GM21381 (cell line): Measurements from ENCODE around the gene PALM2AKAP2.

Experiments used
- ATAC-seq: cut with Tn5 transposase; IDR thresholded peaks from one replicate; pipeline ENCODE4 v1.9.1; 2021; ENCODE audit warnings: mild to moderate bottlenecking, moderate library complexity; ENCODE audit not compliant: unreplicated experiment

Gene PALM2AKAP2

DNA sequence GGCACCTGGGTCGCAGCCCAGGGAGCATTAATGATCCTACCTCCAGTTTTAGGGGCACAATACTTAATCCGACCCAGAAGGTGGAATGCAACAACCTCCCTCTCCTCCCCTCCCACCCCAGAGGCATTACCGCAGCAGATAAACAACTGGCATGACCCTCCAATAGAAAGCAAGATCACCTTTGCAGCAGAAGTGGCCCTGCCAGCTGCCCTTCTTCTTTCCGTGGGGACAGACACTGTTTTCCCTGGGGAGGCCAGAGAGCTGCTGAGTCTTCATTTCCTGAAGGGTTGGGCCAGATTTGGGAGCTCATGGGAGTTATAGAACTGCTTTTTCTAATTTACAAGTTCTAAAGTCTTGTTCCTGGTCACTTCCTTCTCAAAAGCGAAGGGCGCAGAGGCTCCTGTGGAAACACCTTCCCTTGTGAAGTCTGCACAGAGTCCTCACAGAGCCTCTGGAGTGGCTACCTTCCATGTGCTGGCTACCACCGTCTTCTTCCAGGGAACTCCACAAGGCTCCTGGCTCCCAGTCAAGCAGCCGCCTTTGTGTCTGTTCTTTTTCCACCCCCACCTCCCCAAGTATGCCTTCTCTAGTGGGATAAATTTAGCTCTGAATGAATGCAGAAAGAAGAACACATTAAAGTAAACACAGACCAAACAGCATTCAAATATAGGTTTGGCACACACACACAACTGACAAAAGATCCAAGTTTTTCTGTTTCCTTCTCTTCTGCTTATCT lies 8.0 kb upstream of the PALM2AKAP2 start:
- ATAC-seq, result no peak

DNA sequence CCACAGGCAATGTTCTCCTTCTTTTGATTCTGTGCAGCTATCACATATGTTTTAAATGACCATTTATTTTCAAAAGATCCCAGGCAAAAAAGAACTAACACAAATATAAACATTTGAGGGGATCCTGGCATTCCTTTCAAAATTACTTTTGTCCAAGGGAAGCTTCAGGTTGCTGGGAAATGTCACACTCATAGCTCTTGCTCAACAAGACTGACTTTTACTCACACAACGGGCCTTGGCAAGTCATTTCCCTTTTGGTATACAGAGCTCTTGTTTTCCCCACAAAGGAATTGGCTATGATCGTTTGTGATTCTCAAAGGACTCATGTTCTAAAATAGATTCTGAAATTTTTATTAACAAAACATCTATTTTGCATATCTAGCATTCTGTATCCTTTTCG lies 4.5 kb upstream of the PALM2AKAP2 start:
- no peak for ATAC-seq

DNA sequence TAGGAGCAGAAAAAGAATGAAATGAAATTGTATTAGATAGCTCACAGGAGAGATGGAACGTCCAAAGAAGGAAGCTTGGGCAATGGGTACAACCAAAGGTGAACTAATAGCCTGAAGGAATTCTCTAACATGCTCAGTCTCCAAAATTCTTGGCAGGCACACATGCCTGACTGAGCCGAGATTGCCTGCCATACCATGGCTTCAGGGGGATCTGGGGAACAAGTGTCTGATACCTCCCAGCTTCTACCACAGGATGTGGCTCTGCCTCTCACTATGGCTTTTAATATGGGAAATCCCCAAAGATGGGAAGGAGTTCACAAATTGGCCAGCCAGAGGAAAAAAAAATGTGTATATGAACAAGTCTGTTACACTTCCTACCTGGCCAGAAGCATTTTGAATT lies 3.6 kb upstream of the PALM2AKAP2 start:
- ATAC-seq, result no peak

DNA sequence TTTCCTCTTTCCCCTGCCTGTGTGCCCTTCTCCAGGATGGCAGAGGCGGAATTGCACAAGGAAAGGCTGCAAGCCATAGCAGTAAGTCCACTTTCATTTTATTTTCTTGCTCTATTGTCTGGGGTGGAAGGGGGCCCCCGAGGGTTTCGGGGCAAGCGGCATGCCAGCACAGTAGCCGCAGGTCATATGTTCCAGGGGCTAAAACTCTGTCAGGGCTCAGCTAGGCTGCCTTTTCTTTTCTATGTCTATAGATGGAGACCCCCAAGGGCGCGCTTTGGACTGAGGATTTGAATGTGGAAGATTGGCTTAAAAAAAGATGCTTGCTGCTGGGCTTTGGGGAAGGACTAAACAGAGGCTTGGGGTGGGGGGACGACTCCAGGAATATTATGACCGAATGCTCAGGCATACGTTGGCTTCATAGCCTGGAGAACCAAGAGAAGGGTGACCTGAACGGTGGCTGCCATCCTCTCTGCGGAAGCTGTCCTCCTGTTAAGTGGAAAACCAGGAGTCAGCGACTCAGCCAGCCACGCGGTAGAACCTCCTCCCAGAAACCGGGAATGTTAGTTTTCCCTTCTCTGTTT lies 545 bp downstream of the PALM2AKAP2 start:
- no peak for ATAC-seq

DNA sequence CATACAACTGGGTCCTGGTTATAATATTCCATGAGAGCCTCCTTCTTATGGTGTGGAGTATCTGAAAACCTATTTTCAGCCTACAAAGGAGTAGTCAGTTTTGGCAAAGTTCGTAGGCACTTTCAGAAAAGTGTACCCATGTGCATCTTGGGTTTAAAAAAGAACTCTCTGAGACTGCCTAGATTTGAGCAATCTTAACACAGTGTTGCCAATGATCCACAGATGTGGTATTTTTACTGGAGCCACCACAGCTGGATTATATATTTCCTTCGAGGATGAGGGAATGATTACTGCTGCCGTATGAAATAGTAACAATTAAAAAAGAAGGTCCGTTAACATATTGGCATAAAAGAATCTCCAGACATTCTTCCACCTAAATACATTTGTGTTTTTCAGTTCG lies 1.1 kb downstream of the PALM2AKAP2 start:
- no peak for ATAC-seq

DNA sequence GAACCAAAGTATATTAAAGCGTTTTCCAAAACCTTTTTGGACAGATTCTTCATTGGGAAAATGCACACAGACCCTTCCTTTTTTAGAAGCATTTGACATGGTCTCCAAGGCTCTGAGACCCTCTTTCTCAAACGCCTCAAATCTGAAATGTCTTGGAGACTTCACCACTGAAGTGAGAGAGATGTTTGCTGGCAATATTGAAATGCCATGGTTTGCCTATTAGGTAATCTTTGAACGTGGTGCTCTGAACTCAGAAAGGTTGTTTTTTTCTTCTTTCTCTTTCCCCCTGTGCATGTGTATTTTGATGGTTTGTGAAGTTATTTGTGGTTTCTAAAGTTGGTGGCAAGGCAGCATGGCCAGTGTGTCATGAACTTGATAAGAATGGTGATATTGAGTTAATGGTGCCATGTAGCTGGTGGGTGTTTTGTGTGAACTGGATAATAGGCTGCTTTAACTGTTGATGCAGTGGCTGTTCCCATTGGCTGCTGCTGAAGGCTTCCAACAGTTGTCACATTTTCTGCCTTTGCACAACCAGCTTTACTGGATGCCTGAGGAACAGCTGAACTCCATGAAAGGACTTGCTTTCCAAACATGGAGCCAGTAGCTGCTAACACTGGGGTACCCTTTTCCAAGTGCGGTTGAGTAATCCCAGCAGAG lies 1.7 kb downstream of the PALM2AKAP2 start:
- ATAC-seq, result no peak

DNA sequence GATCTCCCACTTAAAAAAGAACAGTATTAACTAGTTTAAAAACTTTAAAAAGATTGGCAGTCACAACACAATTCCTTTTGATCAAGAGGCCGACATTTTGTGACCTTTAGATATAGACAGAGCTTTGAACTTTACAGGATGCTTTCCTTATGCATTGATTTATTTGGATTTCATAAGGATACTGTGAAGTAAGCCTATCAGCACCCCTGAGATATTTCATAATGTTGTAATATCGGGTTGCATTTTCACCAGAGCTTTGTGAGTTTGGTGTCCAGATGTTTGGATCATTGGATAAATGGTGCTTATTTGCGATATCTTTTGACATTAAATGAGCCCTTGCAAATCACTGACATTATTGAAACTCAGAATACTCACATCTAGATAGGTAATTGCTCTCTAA lies 7.7 kb downstream of the PALM2AKAP2 start:
- no peak for ATAC-seq

DNA sequence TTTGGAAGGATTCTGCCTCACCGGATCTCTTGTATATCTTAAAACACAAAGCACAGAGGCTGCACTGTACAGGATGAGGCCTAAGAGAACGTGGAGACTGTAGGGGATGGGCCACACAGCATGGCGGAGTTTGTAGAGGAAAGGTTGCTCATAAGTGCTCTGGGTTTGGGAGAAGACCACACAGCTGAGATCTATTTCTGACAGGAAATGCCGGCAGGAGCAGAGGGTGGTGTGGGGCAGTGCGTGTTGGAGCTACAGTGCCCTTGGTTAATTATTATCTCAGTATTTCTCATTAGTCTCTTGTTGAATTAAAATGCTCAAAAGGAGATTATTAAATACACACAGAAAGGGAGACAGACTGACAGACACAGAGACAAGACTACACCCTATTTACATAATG lies 9.6 kb downstream of the PALM2AKAP2 start:
- no peak for ATAC-seq

DNA sequence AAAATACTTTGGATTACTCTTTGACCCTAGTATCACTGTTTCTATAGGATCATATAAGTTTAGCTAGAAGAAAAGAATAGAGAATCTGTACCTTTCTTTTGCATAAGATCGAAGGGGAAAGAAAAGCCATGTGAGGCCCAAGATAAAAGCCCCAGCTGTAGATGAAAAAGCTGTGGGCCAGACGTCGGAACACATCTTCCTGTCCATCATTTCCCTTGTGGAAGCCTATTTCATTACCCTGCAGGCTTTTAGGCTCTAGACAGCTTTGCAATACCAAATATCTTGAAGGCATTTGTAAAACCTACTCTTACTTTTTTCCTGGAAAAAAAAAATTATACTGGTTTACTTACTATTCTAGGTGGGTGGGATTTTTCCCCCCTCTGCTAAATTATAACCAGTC lies 10.0 kb downstream of the PALM2AKAP2 start:
- ATAC-seq, result no peak

DNA sequence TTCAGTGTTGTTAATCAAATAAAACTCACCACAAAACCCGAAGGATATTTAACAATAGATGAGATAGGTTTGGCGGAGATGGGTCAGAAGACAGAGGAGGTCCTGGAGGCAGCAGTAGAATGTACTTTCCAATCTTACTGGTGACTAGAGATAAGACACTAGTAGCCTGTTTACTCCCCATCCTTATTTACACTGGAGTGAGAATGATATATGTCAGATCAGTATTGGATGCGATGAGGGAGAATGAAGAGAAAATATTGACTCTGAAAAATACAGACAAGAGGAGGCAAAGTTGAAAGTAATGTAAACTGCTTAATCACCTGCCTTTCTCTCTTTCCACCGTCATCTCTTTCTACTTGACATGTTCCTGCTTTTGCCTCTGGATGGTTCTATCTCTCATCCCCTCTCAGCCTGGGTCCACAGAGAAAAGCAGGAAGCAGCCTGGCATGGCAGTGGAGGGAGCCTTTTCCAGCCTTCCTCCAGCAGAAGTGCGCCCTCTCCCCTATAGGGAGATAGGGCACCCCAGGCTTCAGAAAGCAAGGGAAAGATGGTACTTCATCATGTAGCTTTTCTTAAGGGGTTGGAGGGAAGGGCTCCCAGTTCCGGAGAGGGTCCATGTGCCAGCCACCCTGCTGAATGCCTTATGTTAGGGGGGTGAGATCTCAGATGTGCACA lies 11.1 kb downstream of the PALM2AKAP2 start:
- no peak for ATAC-seq

DNA sequence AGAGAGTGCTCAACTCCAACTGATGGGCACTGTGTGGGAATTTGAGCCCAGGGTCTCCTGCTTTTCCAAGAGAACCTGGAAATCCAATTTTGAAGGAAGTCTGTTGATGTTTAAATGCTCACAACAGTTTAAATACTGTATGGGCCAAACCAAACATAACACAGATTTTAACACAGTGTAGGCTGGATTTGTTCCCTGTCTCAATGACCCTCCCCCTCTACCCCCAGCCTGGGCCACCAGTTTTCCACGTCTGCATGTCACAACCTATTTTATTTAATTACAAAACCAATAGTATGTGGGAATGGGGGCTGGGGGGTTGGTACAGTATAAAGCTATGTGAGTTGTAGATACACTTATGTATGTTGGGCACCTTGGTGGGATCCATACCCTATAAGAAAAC lies 11.7 kb downstream of the PALM2AKAP2 start:
- no peak for ATAC-seq

DNA sequence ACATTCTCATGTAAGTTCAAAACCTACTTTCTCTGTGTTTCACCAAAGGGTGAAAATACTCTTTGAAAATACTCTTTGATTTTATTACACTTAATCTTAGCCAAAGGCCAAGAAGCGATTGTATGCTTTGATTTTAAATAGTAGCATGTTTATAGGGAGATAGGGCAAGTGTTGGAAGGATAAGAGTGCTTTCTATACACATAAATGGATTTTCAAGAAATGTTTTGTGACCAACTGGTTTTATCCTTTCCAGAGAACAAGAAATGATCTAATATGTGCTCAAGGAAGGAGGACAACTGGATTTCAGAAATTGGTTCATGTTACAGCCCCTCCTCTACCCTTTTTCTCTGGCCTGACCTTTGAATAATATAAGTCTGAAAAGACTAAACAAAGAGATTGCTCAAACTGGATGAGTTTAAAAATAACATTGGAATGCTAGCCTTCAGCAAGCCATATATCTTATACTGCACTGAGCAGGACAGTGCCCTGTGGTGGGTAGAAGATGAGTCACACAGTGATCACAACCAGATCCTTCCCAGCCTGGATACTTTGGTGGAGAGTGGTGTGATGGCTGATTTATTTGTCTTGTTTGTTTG lies 13.1 kb downstream of the PALM2AKAP2 start:
- no peak for ATAC-seq

DNA sequence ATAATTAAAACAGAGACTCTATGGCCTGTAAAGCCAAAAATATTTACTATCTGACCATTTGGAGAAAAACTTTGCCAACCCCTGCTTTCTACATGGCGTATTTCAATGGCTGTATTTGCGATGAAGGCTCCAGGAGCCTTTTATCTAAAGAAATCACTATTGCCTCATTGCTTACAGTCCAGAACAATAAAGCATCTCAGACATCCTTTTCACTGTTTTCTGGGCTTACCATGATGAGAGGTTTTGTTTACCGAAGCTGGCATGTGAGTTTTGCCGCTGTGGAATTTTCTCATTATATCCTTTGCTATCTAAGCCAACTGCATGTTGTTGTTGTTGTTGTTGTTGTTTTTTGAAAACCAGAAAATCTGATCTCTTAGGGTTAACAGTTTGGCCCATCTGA lies 13.9 kb downstream of the PALM2AKAP2 start:
- ATAC-seq, result no peak

DNA sequence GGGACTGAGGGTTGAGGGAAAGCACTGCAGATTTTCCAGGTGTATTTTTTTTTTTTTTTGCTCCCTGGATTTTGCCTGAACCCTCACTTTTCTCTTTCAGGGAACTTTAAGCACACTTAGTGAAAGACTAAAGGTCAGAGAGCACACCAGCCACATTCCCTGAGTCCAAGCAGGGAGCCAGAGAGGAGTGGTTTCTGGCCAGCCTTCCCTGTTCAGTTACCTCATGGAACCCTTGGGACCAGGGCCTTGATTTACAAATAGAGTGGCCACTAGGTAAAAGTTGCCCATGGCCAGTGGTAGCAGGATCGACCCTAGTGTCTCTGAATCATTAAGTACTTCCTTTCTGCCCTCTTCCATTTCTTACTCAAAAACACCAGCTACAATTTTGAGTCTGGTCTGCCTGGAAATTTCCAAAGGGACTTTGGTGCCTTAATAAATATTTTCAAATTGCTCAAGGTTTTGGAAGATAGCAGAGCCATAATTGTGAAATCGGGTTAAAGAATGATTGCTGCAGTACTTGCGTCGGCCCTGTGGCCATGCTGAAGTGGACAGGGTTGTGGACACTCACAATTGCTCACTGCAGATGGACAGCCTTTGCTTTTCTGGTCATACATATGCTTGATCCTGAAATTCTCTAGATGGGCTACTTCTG lies 14.5 kb downstream of the PALM2AKAP2 start:
- no peak for ATAC-seq

DNA sequence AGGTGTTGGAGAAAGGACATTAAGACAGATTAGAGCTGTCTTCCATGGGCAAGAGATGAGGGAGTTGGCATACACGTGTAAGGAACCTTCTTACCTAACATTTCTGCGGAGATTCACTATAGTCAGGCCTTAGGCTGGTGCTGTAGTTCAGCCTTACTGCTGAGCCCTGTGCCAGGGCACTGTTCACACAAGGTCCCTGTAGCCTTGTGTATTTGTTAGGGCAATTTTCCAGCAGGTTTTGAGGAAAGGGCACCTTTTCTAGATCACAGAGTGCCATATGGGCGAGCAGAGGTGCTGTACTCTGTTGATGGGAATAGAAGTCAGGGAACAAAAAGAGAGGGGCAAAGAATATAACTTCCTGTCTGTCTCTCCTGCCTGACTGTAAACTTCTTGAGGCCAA lies 15.6 kb downstream of the PALM2AKAP2 start:
- ATAC-seq, result no peak

DNA sequence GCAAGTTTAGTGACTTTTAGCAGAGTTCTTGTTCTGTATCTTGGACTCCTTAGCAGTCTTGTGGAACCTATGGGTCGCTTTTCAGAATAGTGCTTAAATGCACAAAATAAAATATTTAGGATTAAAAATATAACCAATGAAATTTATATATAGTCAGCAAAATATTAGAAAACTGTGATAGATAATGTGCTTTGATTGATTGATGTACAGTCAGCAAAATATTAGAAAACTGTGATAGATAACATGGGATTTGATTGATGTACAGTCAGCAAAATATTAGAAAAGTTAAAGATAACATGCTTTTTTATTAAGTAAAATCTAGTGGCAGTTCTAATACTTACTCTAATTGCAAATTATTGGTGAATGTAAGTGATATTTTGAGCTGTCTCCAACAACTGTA lies 16.1 kb downstream of the PALM2AKAP2 start:
- ATAC-seq, result no peak

DNA sequence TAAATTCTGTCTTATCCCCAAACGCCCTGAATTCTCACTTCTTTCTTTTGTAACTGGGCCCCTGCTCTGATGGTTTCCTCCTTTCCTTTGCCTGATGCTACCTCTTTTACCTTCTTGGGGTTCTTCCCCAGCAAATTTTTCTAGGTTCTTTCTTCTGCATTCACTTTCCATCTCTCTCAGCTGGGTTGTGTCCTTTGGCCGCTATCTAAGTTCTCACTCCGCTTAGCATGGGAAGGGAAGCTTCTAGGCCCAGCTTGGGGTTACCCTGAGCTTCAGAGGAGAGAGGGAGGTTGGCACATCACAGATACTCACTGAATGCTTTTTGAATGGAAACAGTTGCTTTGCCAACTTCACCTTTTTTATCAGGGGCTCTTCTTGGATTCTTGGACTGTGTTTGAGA lies 17.0 kb downstream of the PALM2AKAP2 start:
- ATAC-seq, result no peak

DNA sequence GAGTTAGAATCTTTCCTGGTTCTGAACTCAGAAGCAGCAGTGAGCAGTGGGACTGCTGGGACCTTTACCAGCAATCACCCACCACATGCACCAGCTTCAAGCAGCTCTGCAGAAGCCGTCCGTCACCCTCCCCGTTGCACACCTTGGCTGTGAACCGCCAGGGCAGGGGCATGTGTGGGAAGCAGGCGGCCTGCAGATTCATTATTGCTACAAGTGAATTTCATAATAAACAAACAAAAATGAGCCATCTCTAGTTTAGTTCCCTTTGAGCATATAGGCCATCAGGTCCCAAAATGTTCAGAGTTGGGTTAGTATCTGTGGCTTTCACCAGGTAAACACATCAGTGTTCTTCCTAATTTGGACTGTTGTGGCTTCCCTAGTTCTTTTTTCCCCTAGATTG lies 17.5 kb downstream of the PALM2AKAP2 start:
- no peak for ATAC-seq

DNA sequence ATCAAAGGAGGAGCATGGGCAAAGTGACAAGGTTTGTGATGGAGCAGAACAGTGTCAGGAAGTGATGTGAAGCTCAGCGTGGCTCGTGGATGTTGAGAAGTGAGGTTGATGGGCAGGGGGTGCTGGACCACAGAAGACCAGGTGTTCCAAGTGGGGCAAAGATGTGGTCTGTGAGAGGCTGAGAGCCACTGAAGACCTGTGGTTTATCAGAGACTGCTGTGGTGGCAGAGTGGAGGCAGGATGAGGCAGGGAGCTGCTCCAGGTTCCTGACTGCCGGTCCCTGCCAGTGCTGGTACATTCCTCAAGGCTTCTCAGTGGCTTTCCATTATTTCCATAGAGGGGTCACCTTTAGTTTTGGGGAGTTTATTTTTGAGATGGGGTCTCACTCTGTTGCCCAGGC lies 19.1 kb downstream of the PALM2AKAP2 start:
- ATAC-seq, result no peak

DNA sequence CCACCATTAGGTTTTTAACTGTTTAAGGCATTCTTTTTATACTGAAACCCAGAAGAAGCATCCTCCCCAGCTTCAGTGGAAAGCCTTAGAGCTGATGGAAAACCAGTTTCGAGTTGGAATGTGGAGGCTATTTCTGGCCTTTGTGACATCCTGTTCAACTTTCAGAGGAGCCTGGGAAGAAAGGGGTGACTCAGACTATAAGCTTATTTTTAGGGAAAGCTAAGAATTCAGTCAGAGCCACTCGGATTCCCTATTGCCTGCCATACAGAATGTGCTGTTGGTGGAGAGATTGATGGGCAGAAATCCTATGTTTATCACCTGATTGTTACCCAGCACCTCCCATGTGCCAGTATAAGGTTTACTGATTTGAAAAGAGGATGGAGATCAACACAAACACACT lies 19.8 kb downstream of the PALM2AKAP2 start:
- ATAC-seq, result no peak

DNA sequence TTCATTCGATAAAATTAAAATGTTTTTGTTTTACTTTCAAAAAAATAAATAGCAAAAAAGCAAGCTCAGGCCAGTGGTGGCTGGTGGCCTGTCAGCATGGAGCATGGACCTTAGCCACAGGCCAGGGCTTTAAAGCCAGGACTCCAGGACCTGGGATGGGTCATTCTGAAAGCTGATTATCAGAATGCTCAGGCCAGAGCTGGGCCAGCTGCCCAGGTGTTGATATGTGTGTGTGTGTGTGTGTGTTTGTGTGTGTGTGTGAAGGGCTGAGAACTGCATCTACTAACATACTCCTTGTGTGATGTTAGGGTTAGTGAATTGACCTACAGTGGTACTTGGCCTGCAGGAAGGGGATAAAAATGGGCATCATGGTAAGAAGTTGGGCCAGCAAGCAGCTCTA lies 21.5 kb downstream of the PALM2AKAP2 start:
- ATAC-seq, result no peak
